GM12865 (cell line): Measurements from ENCODE around the gene OCA2.

ENCODE experiments used
- DNase-seq: peaks from one replicate; pipeline ENCODE4 v3.0.0; 2010; ENCODE audit warnings: low read depth
- H3K4me3 ChIP-seq: 2 replicates; pipeline ENCODE4 v1.5.1; 2011; ENCODE audit warnings: mild to moderate bottlenecking, low read depth, low read length, control low read depth
- TF ChIP-seq, protein P1 (sequence below): IDR thresholded peaks from 2 replicates; pipeline ENCODE4 v1.5.1; 2011; ENCODE audit warnings: low read length, control low read depth, low read depth, inconsistent platforms; ENCODE audit not compliant: insufficient read depth; ENCODE audit errors: missing control alignments

The OCA2 gene

DNA sequence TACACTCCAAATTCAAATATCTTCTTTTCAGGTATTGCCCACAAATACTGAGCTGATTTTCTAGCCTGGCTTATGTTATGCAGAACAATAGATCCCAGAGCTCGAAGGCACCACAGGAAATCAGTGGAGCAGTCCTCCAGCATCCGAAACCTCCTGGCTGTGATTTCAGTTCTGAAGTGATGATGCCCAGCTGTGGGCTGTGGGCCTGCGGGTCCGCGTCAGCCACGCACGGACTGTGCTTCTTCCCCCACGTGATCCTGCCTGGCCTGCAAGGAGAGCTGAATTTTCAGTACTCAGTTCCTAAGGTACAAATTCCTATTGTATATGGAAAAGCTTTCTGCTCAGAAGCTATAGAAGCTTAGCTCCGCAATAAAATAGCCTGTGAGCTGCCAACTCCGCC lies 96.2 kb downstream of the OCA2 start:
- no peak for DNase-seq
- TF ChIP-seq, protein P1, sequence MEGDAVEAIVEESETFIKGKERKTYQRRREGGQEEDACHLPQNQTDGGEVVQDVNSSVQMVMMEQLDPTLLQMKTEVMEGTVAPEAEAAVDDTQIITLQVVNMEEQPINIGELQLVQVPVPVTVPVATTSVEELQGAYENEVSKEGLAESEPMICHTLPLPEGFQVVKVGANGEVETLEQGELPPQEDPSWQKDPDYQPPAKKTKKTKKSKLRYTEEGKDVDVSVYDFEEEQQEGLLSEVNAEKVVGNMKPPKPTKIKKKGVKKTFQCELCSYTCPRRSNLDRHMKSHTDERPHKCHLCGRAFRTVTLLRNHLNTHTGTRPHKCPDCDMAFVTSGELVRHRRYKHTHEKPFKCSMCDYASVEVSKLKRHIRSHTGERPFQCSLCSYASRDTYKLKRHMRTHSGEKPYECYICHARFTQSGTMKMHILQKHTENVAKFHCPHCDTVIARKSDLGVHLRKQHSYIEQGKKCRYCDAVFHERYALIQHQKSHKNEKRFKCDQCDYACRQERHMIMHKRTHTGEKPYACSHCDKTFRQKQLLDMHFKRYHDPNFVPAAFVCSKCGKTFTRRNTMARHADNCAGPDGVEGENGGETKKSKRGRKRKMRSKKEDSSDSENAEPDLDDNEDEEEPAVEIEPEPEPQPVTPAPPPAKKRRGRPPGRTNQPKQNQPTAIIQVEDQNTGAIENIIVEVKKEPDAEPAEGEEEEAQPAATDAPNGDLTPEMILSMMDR, result no peak
- H3K4me3 ChIP-seq, result no peak overlapping the region

DNA sequence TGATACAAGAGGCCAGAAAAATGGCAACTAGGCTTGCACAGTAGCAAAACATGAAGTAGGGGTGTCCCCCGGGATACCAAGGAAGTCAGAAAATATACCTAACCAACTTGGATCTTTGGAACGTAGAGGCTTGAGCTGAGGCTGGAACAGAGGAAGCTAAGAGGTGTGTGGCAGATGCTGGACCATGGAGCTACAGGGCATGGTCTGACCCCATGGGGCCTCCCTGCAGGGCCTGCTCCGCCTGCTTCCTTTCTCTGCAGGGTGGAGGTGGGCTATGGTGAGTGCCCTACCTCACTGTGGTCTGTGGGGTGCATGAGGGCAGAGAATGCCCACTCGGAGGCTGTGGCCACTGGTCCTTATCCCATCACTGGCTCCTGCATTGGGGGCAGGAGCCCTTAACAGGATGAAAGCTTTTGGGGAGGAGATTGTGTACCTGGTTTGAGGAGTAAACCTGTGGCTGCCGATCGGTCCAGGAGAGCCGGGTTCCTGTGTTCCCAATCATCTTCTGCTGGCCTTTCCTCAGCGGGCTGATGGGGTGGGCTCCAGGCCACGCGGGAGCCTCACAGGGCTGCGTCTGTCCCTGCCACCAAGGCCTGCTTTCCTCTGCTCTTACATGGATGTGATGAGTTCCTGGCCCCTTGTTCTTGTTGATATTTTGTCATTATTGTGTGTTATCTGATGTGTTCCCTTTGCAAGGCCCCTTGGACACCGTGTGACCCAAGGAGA lies 96.8 kb downstream of the OCA2 start:
- TF ChIP-seq, protein P1, result no peak
- H3K4me3 ChIP-seq, result no peak overlapping the region
- no peak for DNase-seq

DNA sequence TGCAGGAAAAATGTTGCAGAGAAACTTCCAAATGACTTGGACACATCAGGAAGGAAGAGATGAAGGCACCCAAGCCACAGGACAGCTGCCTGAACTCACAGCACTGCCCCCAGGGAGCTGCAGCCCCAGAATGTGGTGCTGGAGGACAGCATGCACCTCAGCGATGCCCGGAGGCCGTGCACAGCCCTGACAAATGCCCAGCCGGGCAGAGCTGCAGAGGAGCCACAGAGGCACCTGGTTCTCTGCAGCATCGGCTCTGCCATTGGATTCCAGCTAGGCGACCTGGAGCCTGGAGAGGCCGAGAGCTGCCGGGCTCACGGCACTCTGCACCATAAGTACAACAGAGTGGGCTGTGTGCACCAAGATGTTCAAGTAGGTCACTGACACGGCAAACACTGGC lies 97.5 kb downstream of the OCA2 start:
- no peak for DNase-seq
- H3K4me3 ChIP-seq, result no peak overlapping the region
- TF ChIP-seq, protein P1, result no peak

DNA sequence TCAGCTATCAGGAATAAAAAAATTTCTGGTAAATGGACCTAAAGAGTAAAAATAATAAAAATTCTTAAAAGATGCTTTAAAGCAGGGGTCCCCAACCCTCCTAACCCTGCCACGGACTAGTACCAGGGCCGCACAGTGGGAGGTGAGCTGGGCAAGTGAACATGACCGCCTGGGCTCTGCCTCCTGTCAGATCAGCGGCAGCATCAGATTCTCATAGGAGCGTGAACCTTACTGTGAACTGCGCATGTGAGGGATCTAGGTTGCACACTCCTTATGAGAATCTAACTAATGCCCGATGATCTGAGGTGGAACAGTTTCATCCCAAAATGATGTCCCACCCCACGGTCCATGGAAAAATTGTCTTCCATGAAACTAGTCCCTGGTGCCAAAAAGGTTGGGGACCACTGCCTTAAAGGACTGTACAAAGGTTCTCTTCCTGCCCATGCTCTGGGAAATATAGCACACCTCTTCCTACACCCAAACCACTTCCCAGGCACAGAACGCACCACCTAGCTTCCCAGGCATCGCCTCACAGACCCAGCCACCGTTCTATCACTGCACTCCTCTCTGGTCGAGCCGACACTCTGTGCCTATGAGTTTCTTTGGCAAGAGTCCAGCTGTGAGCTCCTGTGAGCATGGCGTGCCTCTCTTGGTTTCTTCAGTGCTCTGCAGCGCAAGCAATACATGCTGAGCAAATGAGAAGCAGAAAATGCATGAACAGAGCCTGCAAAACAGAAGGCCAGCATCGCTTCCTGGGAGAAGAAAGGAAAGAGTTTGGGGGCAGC lies 104.9 kb downstream of the OCA2 start:
- no peak for DNase-seq
- TF ChIP-seq, protein P1, result no peak
- no peak overlapping the region for H3K4me3 ChIP-seq

DNA sequence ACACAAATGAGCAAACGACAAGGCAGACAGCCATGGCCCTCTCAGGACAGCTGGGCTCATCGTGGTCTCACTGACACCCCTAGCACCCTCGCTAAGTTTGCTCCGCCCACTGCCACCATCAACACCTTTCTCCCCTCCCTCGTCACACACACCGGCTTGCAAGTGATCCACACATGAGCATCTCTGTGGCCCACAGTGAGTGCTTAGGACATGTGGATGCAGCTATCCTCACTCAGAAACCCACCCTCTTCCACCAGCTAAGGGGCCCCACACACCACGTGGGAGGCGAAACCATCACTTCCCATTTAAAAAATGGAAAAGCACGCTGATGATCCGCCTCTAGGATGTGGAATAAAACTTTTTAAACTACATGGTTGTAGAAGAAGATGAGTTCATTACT lies 105.6 kb downstream of the OCA2 start:
- H3K4me3 ChIP-seq, result no peak overlapping the region
- no peak for DNase-seq
- TF ChIP-seq, protein P1, result no peak

DNA sequence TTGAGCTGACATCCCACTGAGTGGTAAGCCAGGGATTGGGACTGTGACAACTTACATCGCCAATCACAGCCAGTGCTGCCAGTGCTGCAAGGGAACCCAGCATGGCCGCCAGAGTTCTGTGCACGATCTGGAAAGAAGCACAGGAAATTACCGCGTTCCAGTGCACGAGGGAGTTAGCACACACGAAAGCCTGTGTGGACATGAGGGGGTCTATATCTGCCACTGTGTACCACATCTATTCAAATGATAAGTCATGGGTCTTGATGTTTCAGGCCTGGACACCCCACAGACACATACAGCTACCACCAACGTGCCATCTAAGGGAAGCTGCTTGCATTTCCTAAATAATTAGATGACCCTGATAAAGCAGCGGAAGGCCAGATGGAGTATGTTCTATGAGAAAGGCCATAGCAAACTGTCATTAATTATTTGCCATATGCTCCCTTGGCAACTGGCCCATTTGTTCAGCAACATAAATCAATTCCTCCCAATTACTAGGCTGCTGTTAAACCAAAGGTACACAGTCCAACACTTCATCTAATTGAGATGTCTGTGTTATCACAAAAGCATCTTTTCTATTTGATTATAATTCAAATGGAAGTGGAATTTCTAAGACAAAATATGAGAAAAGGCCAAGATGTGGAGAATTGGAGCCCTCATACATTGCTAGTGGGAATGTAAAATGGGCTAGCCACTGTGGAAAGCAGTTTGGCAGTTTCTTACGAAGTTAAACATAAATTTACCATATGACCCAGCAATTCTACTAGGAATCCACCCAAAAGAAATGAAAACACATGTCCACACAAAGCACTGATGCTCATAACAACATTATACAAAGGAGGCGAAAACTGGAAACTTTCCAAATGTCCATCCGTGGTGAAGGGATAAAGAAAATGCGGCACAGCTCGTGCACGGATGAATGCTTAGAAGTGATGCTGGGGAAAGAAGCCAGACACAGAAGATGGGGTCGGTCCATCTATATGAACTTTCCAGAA lies 108.3 kb downstream of the OCA2 start:
- TF ChIP-seq, protein P1, result no peak
- no peak for DNase-seq

More for the DNA sequence above, 108.3 kb downstream of the OCA2 start:
- H3K4me3 ChIP-seq, result no peak overlapping the region
